Body of pancreas (tissue), 4 donors: Measurements from ENCODE around the gene RER1.

Experiments used
- POLR2A ChIP-seq, 3 donors: fragments of 450-650 bp; IDR thresholded peaks; one replicate each; pipeline ENCODE4 v1.6.1; 2016; ENCODE audit warnings: antibody characterized with exemption in 3 of 3, mild to moderate bottlenecking in 2 of 3
- TF ChIP-seq, protein P1 (sequence below), 7 experiments: fragments of 450-650 bp in 4 of 7; fragments of 200-600 bp in 3 of 7; sonication (generic) in 3 of 7; IDR thresholded peaks; one replicate each; pipeline ENCODE4 v1.5.1; 2016 to 2019; ENCODE audit warnings: antibody characterized with exemption in 7 of 7

DNA sequence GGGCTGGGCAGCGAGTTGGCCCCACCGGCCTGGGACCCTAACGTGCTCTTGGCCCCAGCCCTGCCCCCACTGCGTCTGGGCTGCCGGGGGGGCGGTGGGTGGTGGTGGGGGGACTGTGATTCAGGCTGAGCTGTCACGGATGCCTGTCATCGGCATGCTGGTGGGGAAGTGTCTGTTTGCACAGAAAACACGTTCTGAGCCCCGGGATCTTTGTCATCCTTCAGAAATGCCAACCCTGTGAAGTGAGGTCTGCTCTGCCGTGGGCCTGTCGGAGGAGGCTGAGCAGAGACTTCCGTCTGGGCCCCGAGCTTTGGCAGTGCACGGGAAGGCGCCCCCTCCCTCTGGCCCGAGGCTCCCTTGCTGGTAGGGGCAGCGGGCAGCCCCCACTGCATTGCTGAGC is 60.1 kb downstream of the RER1 start:
- TF ChIP-seq, protein P1, sequence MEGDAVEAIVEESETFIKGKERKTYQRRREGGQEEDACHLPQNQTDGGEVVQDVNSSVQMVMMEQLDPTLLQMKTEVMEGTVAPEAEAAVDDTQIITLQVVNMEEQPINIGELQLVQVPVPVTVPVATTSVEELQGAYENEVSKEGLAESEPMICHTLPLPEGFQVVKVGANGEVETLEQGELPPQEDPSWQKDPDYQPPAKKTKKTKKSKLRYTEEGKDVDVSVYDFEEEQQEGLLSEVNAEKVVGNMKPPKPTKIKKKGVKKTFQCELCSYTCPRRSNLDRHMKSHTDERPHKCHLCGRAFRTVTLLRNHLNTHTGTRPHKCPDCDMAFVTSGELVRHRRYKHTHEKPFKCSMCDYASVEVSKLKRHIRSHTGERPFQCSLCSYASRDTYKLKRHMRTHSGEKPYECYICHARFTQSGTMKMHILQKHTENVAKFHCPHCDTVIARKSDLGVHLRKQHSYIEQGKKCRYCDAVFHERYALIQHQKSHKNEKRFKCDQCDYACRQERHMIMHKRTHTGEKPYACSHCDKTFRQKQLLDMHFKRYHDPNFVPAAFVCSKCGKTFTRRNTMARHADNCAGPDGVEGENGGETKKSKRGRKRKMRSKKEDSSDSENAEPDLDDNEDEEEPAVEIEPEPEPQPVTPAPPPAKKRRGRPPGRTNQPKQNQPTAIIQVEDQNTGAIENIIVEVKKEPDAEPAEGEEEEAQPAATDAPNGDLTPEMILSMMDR (IDR thresholded peaks at IDR 0.05), result no peak
- TF ChIP-seq POLR2A (IDR thresholded peaks at IDR 0.05), result no peak
